ENCODE results near the gene PPP2R5C.
"Not testable (repeated sequence)": the region's sequence is repeated elsewhere in the genome, so short reads cannot be mapped to it uniquely, and the experiment has no call there.

PPP2R5C gene

GRCh38 chr14:101727611-101728366, 33.7 kb upstream of the PPP2R5C start:
- DNase-seq: no peak

- DNase-seq: no peak
Observed at GRCh38 chr14:101728367-101728742, 33.2 kb upstream of the PPP2R5C start.

GRCh38 chr14:101729382-101729781, 32.1 kb upstream of the PPP2R5C start:
- DNase-seq: no peak

- not testable (repeated sequence) for DNase-seq
Observed at GRCh38 chr14:101730157-101730556, 31.4 kb upstream of the PPP2R5C start.

- no peak for DNase-seq
Observed at GRCh38 chr14:101730626-101731186, 30.8 kb upstream of the PPP2R5C start.

- peak; percentile 79 for DNase-seq
Observed at GRCh38 chr14:101731187-101732080, 30.1 kb upstream of the PPP2R5C start.

- DNase-seq: no peak
Observed at GRCh38 chr14:101732118-101732517, 29.4 kb upstream of the PPP2R5C start.

GRCh38 chr14:101733211-101733610, 28.3 kb upstream of the PPP2R5C start:
- no peak for DNase-seq

- DNase-seq: no peak
Observed at GRCh38 chr14:101734246-101734847, 27.2 kb upstream of the PPP2R5C start.

GRCh38 chr14:101735453-101735852, 26.1 kb upstream of the PPP2R5C start:
- DNase-seq: no peak

GRCh38 chr14:101736071-101736470, 25.4 kb upstream of the PPP2R5C start:
- DNase-seq: no peak

- DNase-seq: no peak
Observed at GRCh38 chr14:101736585-101736984, 24.9 kb upstream of the PPP2R5C start.

GRCh38 chr14:101737414-101738339, 23.8 kb upstream of the PPP2R5C start:
- no peak for DNase-seq

GRCh38 chr14:101738703-101739320, 22.7 kb upstream of the PPP2R5C start:
- no peak for DNase-seq

- DNase-seq: no peak
Observed at GRCh38 chr14:101739446-101740141, 21.9 kb upstream of the PPP2R5C start.

- DNase-seq: no peak
Observed at GRCh38 chr14:101740981-101741380, 20.5 kb upstream of the PPP2R5C start.

- no peak for DNase-seq
Observed at GRCh38 chr14:101743701-101744100, 17.8 kb upstream of the PPP2R5C start.

GRCh38 chr14:101744382-101744781, 17.1 kb upstream of the PPP2R5C start:
- DNase-seq: not testable (repeated sequence)

GRCh38 chr14:101749756-101750155, 11.8 kb upstream of the PPP2R5C start:
- not testable (repeated sequence) for DNase-seq

- no peak for DNase-seq
Observed at GRCh38 chr14:101754893-101755292, 6.6 kb upstream of the PPP2R5C start.
